Measurements from ENCODE around the gene SDK2. TPM values are rescaled to one million over a fixed set of nuclear protein-coding genes. Genes with fewer than 3 reads are reported as not detected.

Gene SDK2
- polyA plus RNA-seq, 1 donor from 2014 or later, result 3.3 TPM

- peaks cover 15% of the 10 kb centered on the region for H3K27me3 Mint-ChIP-seq
- H3K9me3 Mint-ChIP-seq, result peaks cover 0 to 1% (median 0%) of the 10 kb centered on the region in 3 donors
- no peak overlapping the region for H3K27ac Mint-ChIP-seq
- H3K4me1 Mint-ChIP-seq, result peaks cover 0 to 8% (median 4%) of the 10 kb centered on the region in 3 donors
- H3K4me3 Mint-ChIP-seq, result no peak overlapping the region
- no peaks in the 10 kb centered on the region for H3K36me3 Mint-ChIP-seq
Measured at GRCh38 chr17:73663614-73664013, 19.4 kb upstream of the SDK2 start.

- Mint-ChIP-seq H3K36me3 (no peaks in the 10 kb centered on the region), H3K27me3 (peaks cover 11% of the 10 kb centered on the region), H3K27ac (no peak overlapping the region), H3K9me3 (no peaks in the 10 kb centered on the region), H3K4me1 (peaks cover 0 to 3% (median 3%) of the 10 kb centered on the region in 3 donors), H3K4me3 (no peak overlapping the region)
Measured at GRCh38 chr17:73660366-73660765, 16.1 kb upstream of the SDK2 start.

- peaks cover 0 to 8% (median 7%) of the 10 kb centered on the region in 3 donors for H3K9me3 Mint-ChIP-seq
- H3K4me3 Mint-ChIP-seq, result no peak overlapping the region
- peaks cover 5% of the 10 kb centered on the region for H3K36me3 Mint-ChIP-seq
- H3K27ac Mint-ChIP-seq, result no peak overlapping the region
- peaks cover 0 to 3% (median 3%) of the 10 kb centered on the region in 3 donors for H3K4me1 Mint-ChIP-seq
- H3K27me3 Mint-ChIP-seq, result peaks cover 4% of the 10 kb centered on the region
Measured at GRCh38 chr17:73658821-73659515, 14.7 kb upstream of the SDK2 start.

- Mint-ChIP-seq H3K27ac (no peak overlapping the region), H3K9me3 (peaks cover 5 to 15% (median 13%) of the 10 kb centered on the region in 3 donors), H3K4me3 (no peak overlapping the region), H3K36me3 (peaks cover 5% of the 10 kb centered on the region), H3K27me3 (peaks cover 4% of the 10 kb centered on the region), H3K4me1 (peaks cover 0 to 3% (median 3%) of the 10 kb centered on the region in 3 donors)
Measured at GRCh38 chr17:73657473-73658116, 13.3 kb upstream of the SDK2 start.

GRCh38 chr17:73654241-73654640 lies 10.0 kb upstream of the SDK2 start:
- no peak overlapping the region for H3K27ac Mint-ChIP-seq
- H3K4me1 Mint-ChIP-seq, result peaks cover 0 to 3% (median 3%) of the 10 kb centered on the region in 3 donors
- peaks cover 5 to 15% (median 13%) of the 10 kb centered on the region in 3 donors for H3K9me3 Mint-ChIP-seq
- H3K4me3 Mint-ChIP-seq, result no peak overlapping the region
- H3K27me3 Mint-ChIP-seq, result peaks cover 8% of the 10 kb centered on the region
- H3K36me3 Mint-ChIP-seq, result peaks cover 5% of the 10 kb centered on the region

GRCh38 chr17:73653810-73654209 lies 9.6 kb upstream of the SDK2 start:
- Mint-ChIP-seq H3K4me1 (peaks cover 0 to 3% (median 3%) of the 10 kb centered on the region in 3 donors), H3K27me3 (peaks cover 8% of the 10 kb centered on the region), H3K27ac (no peak overlapping the region), H3K36me3 (peaks cover 5% of the 10 kb centered on the region), H3K4me3 (no peak overlapping the region), H3K9me3 (peaks cover 5 to 15% (median 13%) of the 10 kb centered on the region in 3 donors)

- Mint-ChIP-seq H3K27ac (peak overlapping the region in 1 of 3 donors; percentile 27), H3K4me3 (peak overlapping the region in 1 of 4 donors; percentile 28), H3K36me3 (peaks cover 5% of the 10 kb centered on the region), H3K4me1 (peaks cover 0 to 3% (median 3%) of the 10 kb centered on the region in 3 donors), H3K9me3 (peaks cover 5 to 15% (median 13%) of the 10 kb centered on the region in 3 donors), H3K27me3 (peaks cover 7% of the 10 kb centered on the region)
Measured at GRCh38 chr17:73652886-73653480, 8.7 kb upstream of the SDK2 start.

GRCh38 chr17:73650617-73651200 lies 6.5 kb upstream of the SDK2 start:
- Mint-ChIP-seq H3K27me3 (peaks cover 9% of the 10 kb centered on the region), H3K9me3 (peaks cover 5 to 15% (median 13%) of the 10 kb centered on the region in 3 donors), H3K27ac (peak overlapping the region in 2 of 3 donors; percentile 13 to 41)

GRCh38 chr17:73650140-73650539 lies 5.9 kb upstream of the SDK2 start:
- H3K27me3 Mint-ChIP-seq, result peaks cover 9% of the 10 kb centered on the region

More at GRCh38 chr17:73650617-73651200, 6.5 kb upstream of the SDK2 start:
- peaks cover 0 to 3% (median 2%) of the 10 kb centered on the region in 3 donors for H3K4me1 Mint-ChIP-seq
- H3K4me3 Mint-ChIP-seq, result no peak overlapping the region
- H3K36me3 Mint-ChIP-seq, result peaks cover 5% of the 10 kb centered on the region

GRCh38 chr17:73648974-73649373 lies 4.7 kb upstream of the SDK2 start:
- Mint-ChIP-seq H3K27me3 (peaks cover 11% of the 10 kb centered on the region), H3K4me3 (peak overlapping the region in 1 of 4 donors; percentile 37), H3K4me1 (peaks cover 0 to 4% (median 3%) of the 10 kb centered on the region in 3 donors), H3K27ac (no peak overlapping the region), H3K9me3 (peaks cover 5 to 7% (median 6%) of the 10 kb centered on the region in 3 donors), H3K36me3 (no peaks in the 10 kb centered on the region)

More at GRCh38 chr17:73650140-73650539, 5.9 kb upstream of the SDK2 start:
- Mint-ChIP-seq H3K36me3 (peaks cover 5% of the 10 kb centered on the region), H3K4me3 (no peak overlapping the region), H3K4me1 (peaks cover 0 to 4% (median 3%) of the 10 kb centered on the region in 3 donors), H3K9me3 (peaks cover 5 to 15% (median 13%) of the 10 kb centered on the region in 3 donors), H3K27ac (peak overlapping the region in 1 of 3 donors; percentile 17)

GRCh38 chr17:73648543-73648820 lies 4.2 kb upstream of the SDK2 start:
- H3K27ac Mint-ChIP-seq, result no peak overlapping the region
- no peaks in the 10 kb centered on the region for H3K36me3 Mint-ChIP-seq
- peaks cover 0 to 4% (median 3%) of the 10 kb centered on the region in 3 donors for H3K4me1 Mint-ChIP-seq
- H3K27me3 Mint-ChIP-seq, result peaks cover 11% of the 10 kb centered on the region
- peaks cover 2 to 4% (median 3%) of the 10 kb centered on the region in 3 donors for H3K9me3 Mint-ChIP-seq
- peak overlapping the region in 1 of 4 donors; percentile 43 for H3K4me3 Mint-ChIP-seq

GRCh38 chr17:73647772-73648542 lies 3.7 kb upstream of the SDK2 start:
- H3K36me3 Mint-ChIP-seq, result no peaks in the 10 kb centered on the region
- H3K27me3 Mint-ChIP-seq, result peaks cover 11% of the 10 kb centered on the region
- H3K4me3 Mint-ChIP-seq, result peak overlapping the region in 1 of 4 donors; percentile 82
- H3K4me1 Mint-ChIP-seq, result peaks cover 0 to 4% (median 3%) of the 10 kb centered on the region in 3 donors
- H3K27ac Mint-ChIP-seq, result no peak overlapping the region
- H3K9me3 Mint-ChIP-seq, result no peaks in the 10 kb centered on the region

- peaks cover 11% of the 10 kb centered on the region for H3K27me3 Mint-ChIP-seq
- H3K4me3 Mint-ChIP-seq, result peak overlapping the region in 1 of 4 donors; percentile 82
- no peak overlapping the region for H3K27ac Mint-ChIP-seq
- H3K4me1 Mint-ChIP-seq, result peaks cover 0 to 4% (median 3%) of the 10 kb centered on the region in 3 donors
- no peaks in the 10 kb centered on the region for H3K9me3 Mint-ChIP-seq
- H3K36me3 Mint-ChIP-seq, result no peaks in the 10 kb centered on the region
Measured at GRCh38 chr17:73647301-73647695, 3.1 kb upstream of the SDK2 start.
